Left lobe of liver (tissue), 2 donors: Measurements from ENCODE around the gene ANKRD24. TPM values are rescaled to one million over a fixed set of nuclear protein-coding genes. Genes with fewer than 3 reads are reported as not detected.
"Not testable (repeated sequence)": the region's sequence is repeated elsewhere in the genome, so short reads cannot be mapped to it uniquely, and the experiment has no call there.

ENCODE experiments used
- ATAC-seq: fragments of 200-7000 bp; cut with Tn5 transposase; one replicate; pipeline ENCODE4 v1.9.1; 2020; ENCODE audit warnings: mild to moderate bottlenecking, moderate library complexity
- DNase-seq: peaks from one replicate; pipeline ENCODE4 v3.0.0-alpha.2; 2020; ENCODE audit warnings: low spot score
- total RNA-seq: library from RNA; stranded (reverse); gene quantifications from one replicate; pipeline ENCODE4 v1.2.1, GENCODE V29; 2021
- donor health status: DM: no; HTN: no; CAD: no; lungs with moderate emphysema.
- donor health status: DM: no; HTN: yes; CAD: no.

The ANKRD24 gene
- total RNA-seq, 1 donor from 2014 or later, result 5.6 TPM

DNA sequence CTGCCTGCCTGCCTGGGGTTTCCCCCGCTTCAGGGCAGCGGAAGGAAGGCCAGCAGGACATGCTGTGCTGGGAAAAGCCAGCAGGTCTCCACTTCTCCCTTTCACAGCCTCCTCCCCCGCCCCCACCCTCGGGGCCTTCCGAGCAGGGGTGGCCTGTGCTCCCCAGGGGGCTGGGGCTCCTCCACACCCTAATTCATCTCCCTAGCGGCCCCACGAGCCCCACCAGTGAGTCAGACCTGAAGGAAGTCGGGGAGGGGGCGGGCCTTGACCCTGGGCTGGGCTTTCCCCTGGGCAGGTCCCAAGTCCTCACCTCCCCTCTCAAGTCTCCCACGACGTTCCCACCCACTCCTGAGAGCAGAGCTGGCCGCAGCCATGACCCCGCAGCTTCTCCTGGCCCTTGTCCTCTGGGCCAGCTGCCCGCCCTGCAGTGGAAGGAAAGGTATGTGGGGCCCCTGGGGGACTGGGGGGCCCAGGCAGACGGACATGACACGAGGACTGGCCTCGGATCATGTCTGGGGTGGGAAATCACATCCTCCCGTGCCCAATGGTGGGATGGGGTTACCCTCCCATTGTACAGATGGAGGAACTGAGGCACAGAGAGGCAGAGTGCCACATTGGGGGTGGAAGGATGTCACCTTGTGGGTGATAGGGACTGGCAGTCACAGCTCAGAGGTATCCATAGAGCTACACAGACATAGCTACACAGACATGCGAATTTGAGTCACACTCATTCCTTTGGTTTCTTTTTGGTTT is 46.9 kb downstream of the ANKRD24 start, which contains the start of gene EBI3:
TSS of gene EBI3 (plus strand) at position 345 of the 753 bp plus-strand sequence. CDS start at position 373, 28 bp downstream.
- DNase-seq (no peak), ATAC-seq (peak; percentile 58)

DNA sequence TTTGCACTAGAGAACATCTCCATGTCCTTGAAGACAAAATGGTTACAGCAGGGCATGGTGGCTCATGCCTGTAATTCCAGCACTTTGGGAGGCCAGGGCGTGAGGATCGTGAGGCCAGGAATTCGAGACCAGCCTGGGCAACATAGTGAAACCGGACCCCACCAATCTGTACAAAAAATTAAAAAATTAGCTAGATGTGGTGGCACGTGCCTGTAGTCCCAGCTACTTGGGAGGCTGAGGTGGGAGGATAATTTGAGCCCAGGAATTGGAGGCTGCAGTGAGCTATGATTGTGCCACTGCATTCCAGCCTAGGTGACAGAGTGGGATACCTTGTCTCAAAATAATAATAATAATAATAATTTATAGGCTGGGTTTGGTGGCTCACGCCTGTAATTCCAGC is 47.7 kb downstream of the ANKRD24 start:
- not testable (repeated sequence) for DNase-seq, ATAC-seq

DNA sequence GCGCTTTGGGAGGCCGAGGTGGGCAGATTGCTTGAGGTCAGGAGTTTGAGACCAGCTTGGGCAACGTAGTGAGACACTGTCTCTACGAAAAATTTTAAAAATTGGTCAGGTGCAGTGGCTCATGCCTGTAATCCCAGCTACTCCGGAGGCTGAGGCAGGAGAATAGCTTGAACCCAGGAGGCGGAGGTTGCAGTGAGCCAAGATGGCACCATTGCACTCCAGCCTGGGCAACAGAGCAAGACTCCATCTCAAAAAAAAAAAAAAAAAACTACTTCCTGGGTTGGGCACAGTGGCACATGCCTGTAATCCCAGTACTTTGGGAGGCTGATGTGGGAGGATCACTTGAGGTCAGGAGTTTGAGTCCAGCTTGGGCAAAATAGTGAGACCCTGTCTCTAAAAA is 49.0 kb downstream of the ANKRD24 start:
- not testable (repeated sequence) for ATAC-seq, DNase-seq

DNA sequence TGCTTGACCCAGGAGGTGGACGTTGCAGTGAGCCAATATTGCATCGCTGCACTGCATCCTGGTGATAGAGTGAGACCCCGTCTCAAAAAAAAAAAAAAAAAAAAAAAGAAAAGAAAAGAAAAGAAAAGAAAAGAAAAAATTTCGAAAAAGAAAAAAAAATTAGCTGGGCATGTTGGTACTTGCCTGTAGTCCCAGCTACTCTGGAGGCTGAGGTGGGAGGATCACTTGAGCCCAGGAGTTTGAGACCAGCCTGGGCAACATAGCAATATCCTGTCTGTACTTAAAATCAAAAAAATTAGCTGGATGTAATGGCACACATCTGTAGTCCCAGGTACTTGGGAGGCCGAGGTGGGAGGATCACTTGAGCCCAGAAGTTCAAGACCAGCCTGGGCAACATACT is 49.6 kb downstream of the ANKRD24 start:
- not testable (repeated sequence) for ATAC-seq

DNA sequence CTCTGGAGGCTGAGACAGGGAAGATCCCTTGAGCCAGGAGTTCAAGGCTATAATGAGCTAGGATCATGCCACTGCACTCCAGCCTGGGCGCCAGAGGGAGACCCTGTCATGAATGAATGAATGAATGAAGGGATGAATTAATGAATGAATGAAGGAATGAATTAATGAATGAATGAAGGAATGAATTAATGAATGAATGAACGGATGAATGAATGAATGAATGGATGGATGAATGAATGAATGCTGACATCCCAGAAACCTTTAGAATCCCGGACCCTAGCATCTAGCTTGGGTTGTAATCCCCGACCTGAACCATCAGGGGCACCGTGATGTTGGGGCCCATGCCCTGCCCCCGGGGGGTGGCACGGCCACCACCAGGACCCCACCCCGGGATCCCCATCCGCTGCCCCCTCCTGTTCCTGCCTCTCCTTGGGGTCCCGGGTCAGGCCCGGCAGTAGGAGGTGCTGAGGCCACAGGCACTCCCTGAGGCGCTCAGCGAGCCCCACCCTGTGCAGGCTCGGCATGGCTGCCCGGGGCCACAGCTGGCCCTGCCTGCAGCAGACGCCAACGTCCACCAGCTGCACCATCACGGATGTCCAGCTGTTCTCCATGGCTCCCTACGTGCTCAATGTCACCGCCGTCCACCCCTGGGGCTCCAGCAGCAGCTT is 50.3 kb downstream of the ANKRD24 start:
- ATAC-seq (no peak), DNase-seq (no peak)

More for the DNA sequence above, 49.6 kb downstream of the ANKRD24 start:
- not testable (repeated sequence) for DNase-seq

DNA sequence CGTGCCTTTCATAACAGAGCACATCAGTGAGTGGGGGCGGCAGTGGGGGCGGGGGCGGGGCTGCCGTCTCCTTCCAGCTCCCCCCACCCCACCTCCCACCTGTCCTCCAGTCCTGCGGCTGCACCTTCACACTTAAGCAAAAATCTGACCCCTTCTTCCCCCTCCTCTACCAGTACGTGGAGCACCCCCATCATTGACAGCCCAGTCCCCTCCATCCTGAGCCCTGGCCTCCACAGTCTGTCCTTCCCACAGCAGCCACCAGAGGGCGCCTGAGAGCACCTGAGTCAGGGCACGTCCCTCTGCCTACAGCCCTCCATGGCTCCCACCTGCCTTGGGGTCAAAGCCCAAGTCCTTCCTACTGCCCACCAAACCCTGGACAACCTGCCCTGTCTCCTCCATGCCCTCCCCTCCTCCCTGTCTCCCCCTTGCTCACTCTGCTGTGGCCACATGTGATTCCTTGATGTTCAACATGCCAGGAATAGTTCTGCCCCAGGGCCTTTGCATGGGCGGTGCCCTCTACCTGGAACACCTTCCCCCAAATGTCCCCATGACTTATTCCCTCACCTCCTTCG is 50.9 kb downstream of the ANKRD24 start:
- DNase-seq, result peak; percentile 52
- ATAC-seq, result peak; percentile 64

DNA sequence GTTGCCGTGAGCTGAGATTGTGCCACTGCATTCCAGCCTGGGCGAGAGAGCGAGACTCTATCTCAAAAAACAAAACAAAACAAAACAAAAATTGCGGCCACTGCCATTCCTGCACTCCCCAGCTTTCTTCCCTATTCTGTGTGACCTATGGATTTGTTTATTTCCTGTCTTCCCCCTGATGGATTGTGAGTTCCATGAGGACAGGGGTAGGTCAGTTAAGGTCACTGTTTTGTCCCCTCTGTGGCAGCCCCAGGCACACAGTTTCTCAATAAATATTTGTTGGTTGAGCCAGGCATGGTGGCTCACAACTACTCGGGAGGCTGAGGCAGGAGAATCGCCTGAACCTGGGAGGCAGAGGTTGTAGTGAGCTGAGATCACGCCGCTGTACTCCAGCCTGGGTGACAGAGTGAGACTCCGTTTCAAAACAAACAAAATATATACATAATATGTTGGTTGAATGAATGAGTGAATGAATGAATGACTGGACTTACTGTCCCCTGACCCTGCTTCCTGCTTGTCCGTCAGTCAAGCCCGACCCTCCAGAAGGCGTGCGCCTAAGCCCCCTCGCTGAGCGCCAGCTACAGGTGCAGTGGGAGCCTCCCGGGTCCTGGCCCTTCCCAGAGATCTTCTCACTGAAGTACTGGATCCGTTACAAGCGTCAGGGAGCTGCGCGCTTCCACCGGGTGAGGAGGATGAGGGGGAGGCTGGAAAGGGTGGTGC is 51.8 kb downstream of the ANKRD24 start:
- ATAC-seq, result no peak
- DNase-seq, result no peak

DNA sequence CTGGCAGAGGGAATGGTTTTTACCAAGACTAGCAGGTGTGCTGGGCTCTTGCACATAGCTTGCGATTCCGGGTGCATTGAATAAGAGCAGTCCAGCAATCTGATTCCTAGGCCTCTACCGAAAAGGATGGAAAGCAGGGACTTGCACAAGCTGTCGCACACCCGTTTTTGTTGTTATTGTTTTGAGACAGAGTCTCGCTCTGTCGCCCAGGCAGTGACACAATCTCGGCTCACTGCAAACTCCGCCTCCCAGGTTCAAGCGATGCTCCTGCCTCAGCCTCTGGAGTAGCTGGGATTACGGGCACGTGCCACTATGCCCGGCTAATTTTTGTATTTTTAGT is 52.3 kb downstream of the ANKRD24 start:
- ATAC-seq, result no peak

DNA sequence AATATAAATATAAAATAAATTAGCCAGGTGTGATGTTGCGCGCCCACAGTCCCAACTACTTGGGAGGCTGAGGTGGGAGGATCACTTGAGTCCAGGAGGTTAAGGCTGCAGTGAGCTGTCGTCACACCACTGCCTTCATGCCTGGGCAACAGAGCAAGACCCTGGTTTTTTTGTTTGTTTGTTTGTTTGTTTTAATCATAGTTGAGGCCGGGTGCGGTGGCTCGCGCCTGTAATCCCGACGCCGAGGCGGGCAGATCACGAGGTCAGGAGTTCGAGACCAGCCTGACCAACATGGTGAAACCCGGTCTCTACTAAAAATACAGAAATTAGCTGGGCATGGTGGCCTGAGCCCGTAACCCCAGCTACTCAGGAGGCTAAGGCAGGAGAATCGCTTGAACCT is 55.0 kb downstream of the ANKRD24 start:
- not testable (repeated sequence) for DNase-seq, ATAC-seq

More for the DNA sequence above, 52.3 kb downstream of the ANKRD24 start:
- no peak for DNase-seq

DNA sequence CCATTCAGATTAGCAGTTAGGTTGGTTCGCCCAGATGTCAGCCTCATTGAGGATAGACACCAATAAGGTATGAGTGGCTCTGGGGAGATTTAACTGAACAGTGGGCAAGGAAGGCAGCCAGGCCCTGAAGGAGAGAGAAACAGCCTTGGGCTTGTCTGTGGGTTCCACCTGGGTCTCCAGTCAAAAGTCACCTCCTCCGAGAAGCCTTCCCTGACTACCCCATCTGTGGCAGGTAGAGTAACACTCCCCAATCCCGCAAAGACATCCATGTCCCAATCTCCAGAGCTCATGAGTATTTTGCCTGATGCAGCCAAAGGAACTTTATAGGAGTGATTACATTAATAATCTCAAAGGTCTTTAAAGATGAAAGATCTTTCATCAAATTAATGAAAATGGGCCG is 56.3 kb downstream of the ANKRD24 start:
- ATAC-seq (no peak), DNase-seq (no peak)

DNA sequence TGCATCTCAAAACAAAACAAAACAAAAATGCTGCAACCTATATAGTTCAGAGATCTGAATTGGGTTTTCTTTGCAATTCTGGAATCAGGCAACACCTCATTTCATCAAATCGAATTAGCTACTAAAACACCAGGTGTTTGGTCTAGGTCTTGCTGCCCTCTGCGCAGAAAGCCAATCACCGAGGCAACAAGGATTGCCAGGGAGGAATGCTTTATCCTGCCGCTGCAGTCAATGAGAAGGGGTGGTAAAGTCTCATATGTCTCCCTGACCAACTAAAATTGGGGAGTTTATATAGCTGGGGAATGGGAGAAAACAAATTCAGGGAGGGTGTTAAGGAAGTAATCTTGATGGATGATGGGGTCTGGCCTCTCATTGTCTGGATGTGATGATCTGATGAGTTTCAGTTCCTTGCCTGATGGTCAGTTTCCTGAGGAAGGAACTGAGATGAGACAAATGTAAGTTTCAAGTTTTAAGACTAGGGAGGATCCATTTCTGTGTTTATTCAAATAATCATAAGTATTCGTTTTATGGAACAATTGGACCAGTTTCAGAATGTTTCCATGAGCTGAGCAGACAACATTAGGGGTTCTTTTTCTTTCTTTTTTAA is 59.4 kb downstream of the ANKRD24 start:
- ATAC-seq, result no peak
- DNase-seq, result no peak

DNA sequence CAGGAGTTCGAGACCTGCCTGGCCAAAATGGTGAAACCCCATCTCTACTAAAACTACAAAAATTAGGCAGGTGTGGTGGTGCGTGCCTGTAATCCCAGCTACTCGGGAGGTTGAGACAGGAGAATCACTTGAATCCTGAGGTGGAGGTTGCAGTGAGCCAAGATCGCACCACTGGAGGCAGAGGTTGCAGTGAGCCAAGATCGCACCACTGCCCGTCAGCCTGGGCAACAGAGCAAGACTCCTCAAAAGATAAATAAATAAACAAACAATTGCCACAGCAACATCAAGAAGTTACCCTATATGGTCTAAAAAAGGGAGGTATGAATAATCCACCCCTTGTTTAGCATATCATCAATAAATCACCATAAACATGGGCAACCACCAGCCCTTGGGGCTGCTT is 63.4 kb downstream of the ANKRD24 start:
- DNase-seq, ATAC-seq: not testable (repeated sequence)

DNA sequence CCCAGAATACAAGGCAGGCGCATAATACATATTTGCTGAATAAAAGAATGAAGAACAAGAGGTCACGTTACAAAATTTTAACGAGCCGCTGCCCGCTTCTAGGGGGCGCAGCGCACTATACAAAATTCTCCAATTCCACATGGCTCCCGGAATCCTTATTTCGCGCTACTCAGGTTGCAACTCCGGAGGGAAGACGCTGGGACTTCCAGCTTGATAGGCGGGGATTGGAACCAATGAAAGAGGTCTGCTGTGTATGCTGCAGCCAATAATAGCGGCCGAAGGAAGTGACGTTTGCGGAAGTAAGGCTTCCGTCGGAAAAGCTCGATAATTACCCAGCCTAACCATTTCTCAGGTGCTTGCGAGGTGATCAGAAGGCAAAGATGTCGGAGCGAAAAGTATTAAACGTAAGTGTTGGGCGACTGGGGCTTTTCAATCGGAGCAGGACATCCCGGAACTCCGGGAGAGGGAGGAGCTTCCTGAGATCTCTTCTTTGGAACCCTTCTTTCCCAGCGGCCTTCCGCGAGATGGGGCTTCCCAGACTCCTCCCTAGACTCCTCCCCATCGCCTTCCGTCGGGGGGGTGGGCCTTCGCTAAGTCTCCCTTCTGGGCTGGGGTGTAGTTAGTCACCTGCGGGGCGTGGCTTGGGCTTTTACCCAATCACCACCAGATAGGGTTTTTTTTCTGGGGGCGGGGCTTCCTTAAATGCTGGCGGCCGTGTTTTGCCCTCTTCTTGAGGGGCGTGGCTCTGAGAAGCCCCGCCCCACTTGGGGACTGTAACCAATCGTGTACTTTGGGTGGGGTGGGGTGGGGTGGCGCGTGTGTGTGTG is 64.5 kb downstream of the ANKRD24 start, which contains the start of gene YJU2:
TSS of gene YJU2 (plus strand) at position 314 of the 827 bp plus-strand sequence. CDS start at position 381, 67 bp downstream.
- ATAC-seq (peak; percentile 96), DNase-seq (peak; percentile 98)

DNA sequence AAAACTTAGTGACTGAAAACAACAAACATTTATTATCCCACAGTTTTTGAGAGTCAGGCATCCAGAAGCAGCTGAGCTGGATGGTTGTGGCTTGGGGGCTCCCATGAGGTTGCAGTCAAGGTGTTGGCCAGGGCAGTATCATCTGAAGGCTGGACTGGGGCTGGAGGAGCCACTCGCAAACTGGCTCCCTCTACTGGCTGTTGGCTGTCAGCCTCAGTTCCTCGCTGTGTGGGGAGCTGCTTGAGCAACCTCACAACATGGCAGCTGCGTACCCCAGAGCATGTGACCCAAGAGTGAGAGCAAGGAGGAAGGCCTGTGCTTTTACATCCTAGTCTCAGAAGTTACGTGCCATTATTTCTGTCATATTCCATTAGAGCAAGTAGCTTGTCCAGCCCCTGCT is 74.1 kb downstream of the ANKRD24 start:
- DNase-seq (no peak), ATAC-seq (no peak)

DNA sequence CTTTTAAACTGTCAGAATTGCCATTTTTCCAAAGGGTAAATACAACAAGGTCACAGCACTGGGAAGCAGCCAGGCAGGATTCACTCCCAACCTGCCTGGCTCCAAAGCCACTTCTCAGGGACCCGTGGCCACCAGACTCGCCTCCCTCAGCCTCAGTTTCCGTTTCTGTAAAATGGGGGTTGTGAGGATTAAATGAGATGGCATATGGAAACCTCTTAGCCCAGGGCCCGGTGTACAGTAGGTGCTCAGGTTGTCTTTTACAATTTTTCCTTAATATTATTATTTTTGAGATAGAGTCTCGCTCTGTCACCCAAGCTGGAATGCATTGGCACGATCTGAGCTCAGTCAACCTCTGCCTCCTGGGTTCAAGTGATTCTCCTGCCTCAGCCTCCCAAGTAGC is 74.5 kb downstream of the ANKRD24 start:
- ATAC-seq (no peak), DNase-seq (no peak)

DNA sequence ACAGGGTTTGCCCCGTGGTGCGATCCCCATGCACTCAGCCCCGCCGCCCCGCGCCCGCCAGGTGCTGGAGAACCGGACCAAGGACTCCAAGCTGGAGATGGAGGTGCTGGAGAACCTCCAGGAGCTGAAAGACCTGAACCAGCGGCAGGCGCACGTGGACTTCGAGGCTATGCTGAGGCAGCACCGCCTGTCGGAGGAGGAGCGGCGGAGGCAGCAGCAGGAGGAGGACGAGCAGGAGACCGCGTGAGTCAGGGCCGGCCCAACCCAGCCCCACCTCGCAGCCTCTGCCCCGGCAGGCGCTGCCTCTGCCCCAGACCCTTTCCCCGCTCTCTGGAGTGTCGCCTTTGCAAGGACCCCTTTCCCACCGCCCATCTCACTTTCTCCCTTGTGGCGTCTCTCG is 75.7 kb downstream of the ANKRD24 start:
- DNase-seq (no peak), ATAC-seq (no peak)

DNA sequence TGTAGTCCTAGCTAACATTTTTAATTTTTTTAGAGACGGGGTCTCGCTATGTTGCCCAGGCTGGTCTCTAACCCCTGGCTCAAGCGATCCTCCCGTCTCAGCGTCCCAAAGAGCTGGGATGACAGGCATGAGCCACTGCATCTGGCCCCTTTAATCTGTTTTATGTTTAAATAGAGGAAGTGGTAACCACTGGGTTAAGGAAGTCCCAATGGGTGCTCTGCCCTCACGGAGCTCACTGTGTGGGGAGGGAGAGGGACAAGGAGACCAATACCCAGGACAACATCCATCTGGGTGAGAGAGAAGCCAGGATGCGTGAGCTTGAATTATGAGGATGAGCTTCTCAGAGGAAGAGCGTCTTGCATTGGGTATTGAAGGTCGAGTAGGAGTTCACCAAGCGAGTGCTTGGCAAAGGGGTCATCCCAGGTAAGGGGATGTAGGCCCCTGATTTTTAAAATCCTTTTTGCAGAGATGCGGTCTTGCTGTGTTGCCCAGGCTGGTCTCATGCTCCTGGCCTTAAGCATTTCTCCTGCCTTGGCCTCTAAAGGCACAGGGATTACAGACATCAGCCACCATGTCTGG is 78.2 kb downstream of the ANKRD24 start:
- DNase-seq (no peak), ATAC-seq (no peak)

DNA sequence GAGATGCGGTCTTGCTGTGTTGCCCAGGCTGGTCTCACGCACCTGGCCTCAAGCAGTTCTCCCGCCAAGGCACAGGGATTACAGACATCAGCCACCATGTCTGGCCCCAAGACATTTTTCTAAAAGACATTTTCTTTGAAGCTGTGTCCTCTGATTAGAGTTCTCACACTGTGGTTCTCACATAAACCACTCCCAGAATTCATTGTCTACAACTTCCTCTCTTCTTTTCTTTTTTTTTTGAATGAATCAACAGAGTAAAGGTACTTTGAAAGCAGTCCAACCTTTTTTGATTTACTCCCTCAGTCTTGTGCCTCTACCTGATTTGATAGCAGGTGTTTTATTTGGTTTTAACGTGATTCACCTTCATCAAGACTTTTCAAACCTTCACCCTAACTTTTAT is 82.3 kb downstream of the ANKRD24 start:
- ATAC-seq, result no peak
- no peak for DNase-seq

DNA sequence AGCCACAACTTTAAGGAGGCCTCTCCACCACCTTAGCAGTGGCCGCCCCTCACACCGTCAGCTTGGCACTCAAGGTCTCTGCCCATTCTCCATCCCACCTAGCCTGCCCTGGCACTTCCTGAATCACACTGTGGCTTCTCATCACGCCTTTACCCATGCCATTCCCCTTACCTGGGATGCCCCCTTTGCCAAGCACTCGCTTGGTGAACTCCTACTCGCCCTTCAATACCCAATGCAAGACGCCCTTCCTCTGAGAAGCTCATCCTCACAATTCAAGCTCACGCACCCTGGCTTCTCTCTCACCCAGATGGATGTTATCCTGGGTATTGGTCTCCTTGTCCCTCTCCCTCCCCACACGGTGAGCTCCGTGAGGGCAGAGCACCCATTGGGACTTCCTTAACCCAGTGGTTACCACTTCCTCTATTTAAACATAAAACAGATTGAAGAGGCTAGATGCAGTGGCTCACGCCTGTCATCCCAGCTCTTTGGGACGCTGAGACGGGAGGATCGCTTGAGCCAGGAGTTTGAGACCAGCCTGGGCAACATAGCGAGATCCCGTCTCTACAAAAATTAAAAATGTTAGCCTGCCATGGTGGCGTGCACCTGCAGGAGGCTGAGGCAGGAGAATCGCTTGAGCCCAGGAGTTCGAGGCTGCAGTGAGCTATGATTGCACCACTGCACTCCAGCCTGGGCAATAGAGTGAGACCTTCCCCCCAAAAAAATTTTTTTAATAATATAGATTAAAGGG is 83.9 kb downstream of the ANKRD24 start:
- DNase-seq (no peak), ATAC-seq (no peak)
